ENCODE results near the gene DEPDC5. TPM values are rescaled to one million over a fixed set of nuclear protein-coding genes. Genes with fewer than 3 reads are reported as not detected.

The DEPDC5 gene
- total RNA-seq, 4 donors from 2014 or later: 25.9 to 86.4 (median 45.6) TPM

DNA sequence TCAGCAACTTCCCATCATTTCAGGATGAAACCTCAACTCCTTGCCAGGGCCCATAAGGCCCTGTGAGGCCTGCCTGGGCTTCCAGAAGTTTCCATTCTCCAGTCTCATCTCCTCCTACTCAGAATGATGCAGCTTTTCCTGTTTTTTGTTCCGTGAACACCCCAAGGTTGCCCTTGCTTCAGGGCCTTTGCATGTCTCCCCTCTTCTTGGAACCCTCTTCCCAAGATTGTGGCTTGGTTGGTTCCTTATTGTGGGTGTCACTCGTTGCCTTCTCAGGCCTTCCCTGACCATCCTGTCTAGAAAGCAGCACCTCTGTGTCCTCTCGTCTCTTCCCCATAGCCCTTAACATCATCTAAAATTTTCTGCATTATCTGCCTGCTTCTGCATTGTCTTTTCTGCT lies 167.3 kb downstream of the DEPDC5 start:
- H3K27ac ChIP-seq: no peak overlapping the region
- in situ Hi-C loops (cut with MboI; ENCODE audit: low pct_ligation_motif_present in 1 of 4, low pct_unique_long_range_greater_than_20kb in 1 of 4, low sequenced_read_pairs in 3 of 4) (no loop called here), intact Hi-C loops (cut with DNase I; ENCODE audit: low total_unique reads) (no loop called here)
- H3K27me3 ChIP-seq: no peaks in the 10 kb centered on the region
- 83 to 90% methylated on average over 3 of the region's 3 CpGs for WGBS, 2 donors (ENCODE audit: low coverage in 1 of 2)
- TF ChIP-seq, protein P1, sequence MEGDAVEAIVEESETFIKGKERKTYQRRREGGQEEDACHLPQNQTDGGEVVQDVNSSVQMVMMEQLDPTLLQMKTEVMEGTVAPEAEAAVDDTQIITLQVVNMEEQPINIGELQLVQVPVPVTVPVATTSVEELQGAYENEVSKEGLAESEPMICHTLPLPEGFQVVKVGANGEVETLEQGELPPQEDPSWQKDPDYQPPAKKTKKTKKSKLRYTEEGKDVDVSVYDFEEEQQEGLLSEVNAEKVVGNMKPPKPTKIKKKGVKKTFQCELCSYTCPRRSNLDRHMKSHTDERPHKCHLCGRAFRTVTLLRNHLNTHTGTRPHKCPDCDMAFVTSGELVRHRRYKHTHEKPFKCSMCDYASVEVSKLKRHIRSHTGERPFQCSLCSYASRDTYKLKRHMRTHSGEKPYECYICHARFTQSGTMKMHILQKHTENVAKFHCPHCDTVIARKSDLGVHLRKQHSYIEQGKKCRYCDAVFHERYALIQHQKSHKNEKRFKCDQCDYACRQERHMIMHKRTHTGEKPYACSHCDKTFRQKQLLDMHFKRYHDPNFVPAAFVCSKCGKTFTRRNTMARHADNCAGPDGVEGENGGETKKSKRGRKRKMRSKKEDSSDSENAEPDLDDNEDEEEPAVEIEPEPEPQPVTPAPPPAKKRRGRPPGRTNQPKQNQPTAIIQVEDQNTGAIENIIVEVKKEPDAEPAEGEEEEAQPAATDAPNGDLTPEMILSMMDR (IDR thresholded peaks at IDR 0.05): no peak
- TF ChIP-seq POLR2AphosphoS5 (IDR thresholded peaks at IDR 0.05) (no peak), EP300 (IDR thresholded peaks at IDR 0.05; ENCODE audit: low read depth) (no peak), POLR2A (IDR thresholded peaks at IDR 0.05) (no peak)
- H3K36me3 ChIP-seq: no peaks in the 10 kb centered on the region
- no peaks in the 10 kb centered on the region for H3K9me3 ChIP-seq
- no peak for DNase-seq
- H3K4me3 ChIP-seq: no peak overlapping the region
- peaks cover 0 to 6% (median 0%) of the 10 kb centered on the region in 4 donors for H3K4me1 ChIP-seq

DNA sequence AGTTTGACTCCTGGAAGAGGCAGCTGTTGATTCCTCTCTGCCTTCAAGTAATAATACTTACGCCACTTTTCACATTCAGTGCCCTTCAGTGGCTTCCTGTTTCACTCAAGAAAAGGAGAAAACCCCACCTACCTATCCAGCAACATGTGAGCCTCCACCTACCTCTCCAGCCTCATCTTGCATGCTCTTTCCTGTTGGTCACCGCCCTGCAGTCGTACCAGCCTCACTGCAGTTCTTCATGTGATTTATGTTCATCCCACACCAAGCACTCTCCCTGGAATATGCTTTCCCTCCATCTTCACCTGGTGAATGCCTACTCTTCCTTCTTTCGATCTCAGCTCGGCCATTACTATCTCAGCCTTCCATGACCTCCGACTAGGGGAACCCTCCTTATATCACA lies 168.7 kb downstream of the DEPDC5 start:
- TF ChIP-seq EP300 (IDR thresholded peaks at IDR 0.05; ENCODE audit: low read depth) (no peak), POLR2A (IDR thresholded peaks at IDR 0.05) (no peak), POLR2AphosphoS5 (IDR thresholded peaks at IDR 0.05) (no peak)
- TF ChIP-seq, protein P1 (IDR thresholded peaks at IDR 0.05): no peak
- DNase-seq: no peak
- in situ Hi-C loops (cut with MboI; ENCODE audit: low pct_ligation_motif_present in 1 of 4, low pct_unique_long_range_greater_than_20kb in 1 of 4, low sequenced_read_pairs in 3 of 4) (no loop called here), intact Hi-C loops (cut with DNase I; ENCODE audit: low total_unique reads) (no loop called here)
- H3K27me3 ChIP-seq: no peaks in the 10 kb centered on the region
- WGBS, 2 donors (ENCODE audit: low coverage in 1 of 2): 75 to 78% methylated on average over 5 to 6 of the region's 6 CpGs
- no peak overlapping the region for H3K4me3 ChIP-seq
- H3K27ac ChIP-seq: no peak overlapping the region
- H3K4me1 ChIP-seq: peaks cover 0 to 6% (median 0%) of the 10 kb centered on the region in 4 donors
- no peaks in the 10 kb centered on the region for H3K9me3 ChIP-seq
- no peaks in the 10 kb centered on the region for H3K36me3 ChIP-seq

DNA sequence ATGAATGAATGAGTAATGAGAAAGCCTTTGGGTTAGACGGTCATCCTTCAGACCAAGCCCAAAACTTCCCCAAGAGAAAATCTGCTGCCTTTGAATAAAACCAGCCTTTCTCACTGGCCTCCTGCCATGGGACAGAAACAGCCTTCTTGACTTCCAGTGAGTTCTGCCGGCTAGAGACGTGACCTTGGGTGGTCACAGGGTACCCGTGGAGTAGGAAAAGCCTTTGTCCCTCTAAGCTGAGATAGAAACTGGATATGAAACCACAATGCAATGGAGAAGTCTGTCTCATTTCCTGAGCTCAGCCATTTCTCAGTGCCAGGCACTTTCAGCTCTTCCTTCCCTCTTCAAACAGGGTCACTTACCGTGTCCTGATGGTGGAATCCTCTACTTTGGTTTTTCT lies 169.3 kb downstream of the DEPDC5 start:
- TF ChIP-seq POLR2AphosphoS5 (IDR thresholded peaks at IDR 0.05): no peak
- in situ Hi-C loops (cut with MboI; ENCODE audit: low pct_ligation_motif_present in 1 of 4, low pct_unique_long_range_greater_than_20kb in 1 of 4, low sequenced_read_pairs in 3 of 4) (no loop called here), intact Hi-C loops (cut with DNase I; ENCODE audit: low total_unique reads) (no loop called here)
- Histone ChIP-seq H3K27me3 (no peaks in the 10 kb centered on the region), H3K36me3 (no peaks in the 10 kb centered on the region), H3K9me3 (no peaks in the 10 kb centered on the region), H3K4me3 (no peak overlapping the region), H3K4me1 (peaks cover 0 to 6% (median 0%) of the 10 kb centered on the region in 4 donors), H3K27ac (no peak overlapping the region)
- peak; percentile 31 for DNase-seq
- whole genome bisulfite sequencing, 2 donors (ENCODE audit: low coverage in 1 of 2): 40 to 59% methylated on average over 1 to 5 of the region's 5 CpGs

DNA sequence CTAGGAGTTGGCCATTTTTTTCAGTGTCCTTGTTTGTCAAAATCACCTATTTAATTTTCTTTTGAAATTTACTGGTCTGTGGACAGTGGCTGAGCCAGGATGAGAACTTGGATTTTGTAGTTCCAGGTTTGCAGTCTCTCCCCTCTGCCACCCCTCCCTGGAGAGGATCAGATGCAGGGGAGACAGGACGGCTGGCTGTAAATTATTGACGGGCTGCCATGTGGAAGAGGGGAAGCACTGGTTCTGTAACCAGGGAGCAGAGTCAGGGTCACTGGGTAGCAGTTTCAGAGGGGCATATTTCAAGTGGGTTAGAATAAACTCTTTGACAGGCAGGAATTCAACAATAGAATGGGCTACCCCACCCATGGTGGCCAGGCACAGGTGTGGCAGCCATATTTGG lies 169.9 kb downstream of the DEPDC5 start:
- Histone ChIP-seq H3K27ac (no peak overlapping the region), H3K27me3 (no peaks in the 10 kb centered on the region), H3K4me3 (no peak overlapping the region), H3K9me3 (no peaks in the 10 kb centered on the region), H3K4me1 (peaks cover 0 to 6% (median 0%) of the 10 kb centered on the region in 4 donors), H3K36me3 (no peaks in the 10 kb centered on the region)
- intact Hi-C loops (cut with DNase I; ENCODE audit: low total_unique reads): no loop called here
- no peak for DNase-seq
- TF ChIP-seq, protein P1 (IDR thresholded peaks at IDR 0.05): no peak
- no peak for TF ChIP-seq POLR2AphosphoS5 (IDR thresholded peaks at IDR 0.05)
- no peak for TF ChIP-seq POLR2A (IDR thresholded peaks at IDR 0.05)
- TF ChIP-seq EP300 (IDR thresholded peaks at IDR 0.05; ENCODE audit: low read depth): no peak
- in situ Hi-C loops (cut with MboI; ENCODE audit: low pct_ligation_motif_present in 1 of 4, low pct_unique_long_range_greater_than_20kb in 1 of 4, low sequenced_read_pairs in 3 of 4): no loop called here
- WGBS, 2 donors (ENCODE audit: low coverage in 1 of 2): 60% methylated on average over 2 of the region's 2 CpGs; no CpG with 5 or more reads in 1 of the 2 donors

DNA sequence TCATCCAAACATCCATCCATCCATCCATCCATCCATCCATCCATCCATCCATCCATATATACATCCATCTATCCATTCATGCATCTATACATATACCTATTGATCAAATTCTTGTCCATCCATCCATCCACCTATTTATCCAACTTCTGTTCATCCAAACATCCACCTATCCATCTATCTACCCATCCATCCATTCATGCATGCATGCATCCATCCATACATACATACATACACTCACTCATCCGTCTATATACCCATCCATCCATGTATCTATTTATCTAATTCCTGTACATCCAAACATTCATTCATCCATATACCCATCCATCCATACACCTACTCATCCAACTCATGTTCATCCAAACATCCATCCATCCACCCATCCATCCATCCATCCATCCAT lies 171.2 kb downstream of the DEPDC5 start:
- in situ Hi-C loops (cut with MboI; ENCODE audit: low pct_ligation_motif_present in 1 of 4, low pct_unique_long_range_greater_than_20kb in 1 of 4, low sequenced_read_pairs in 3 of 4): loop anchor here in 1 of 4 donors (25.0 kb wide), 1 partner anchor 263 kb away; the partner anchor contains the start of gene PISD
- H3K36me3 ChIP-seq: no peaks in the 10 kb centered on the region
- H3K27me3 ChIP-seq: no peaks in the 10 kb centered on the region
- intact Hi-C loops (cut with DNase I; ENCODE audit: low total_unique reads): no loop called here
- no peak for DNase-seq
- H3K4me3 ChIP-seq: no peak overlapping the region
- WGBS, 2 donors (ENCODE audit: low coverage in 1 of 2): 100% methylated on average over 1 of the region's 1 CpG
- no peak overlapping the region for H3K27ac ChIP-seq
- H3K4me1 ChIP-seq: peaks cover 0 to 6% (median 0%) of the 10 kb centered on the region in 4 donors
- H3K9me3 ChIP-seq: no peaks in the 10 kb centered on the region
- TF ChIP-seq POLR2A (IDR thresholded peaks at IDR 0.05) (no peak), EP300 (IDR thresholded peaks at IDR 0.05; ENCODE audit: low read depth) (no peak), POLR2AphosphoS5 (IDR thresholded peaks at IDR 0.05) (no peak)
- TF ChIP-seq, protein P1 (IDR thresholded peaks at IDR 0.05): no peak

Data from transverse colon (tissue), 4 donors.